ENCODE results near the gene THSD4. TPM values are rescaled to one million over a fixed set of nuclear protein-coding genes. Genes with fewer than 3 reads are reported as not detected.

Gene THSD4
- total RNA-seq, 4 donors from 2014 or later: 2.7 to 49.2 (median 15.8) TPM

GRCh38 chr15:71145648-71146047, 30.4 kb downstream of the THSD4 start:
- TF ChIP-seq CTCF (IDR thresholded peaks at IDR 0.05): no peak
- ATAC-seq (ENCODE audit: low FRiP score) (no peak), DNase-seq (ENCODE audit: low spot score) (no peak)

DNA sequence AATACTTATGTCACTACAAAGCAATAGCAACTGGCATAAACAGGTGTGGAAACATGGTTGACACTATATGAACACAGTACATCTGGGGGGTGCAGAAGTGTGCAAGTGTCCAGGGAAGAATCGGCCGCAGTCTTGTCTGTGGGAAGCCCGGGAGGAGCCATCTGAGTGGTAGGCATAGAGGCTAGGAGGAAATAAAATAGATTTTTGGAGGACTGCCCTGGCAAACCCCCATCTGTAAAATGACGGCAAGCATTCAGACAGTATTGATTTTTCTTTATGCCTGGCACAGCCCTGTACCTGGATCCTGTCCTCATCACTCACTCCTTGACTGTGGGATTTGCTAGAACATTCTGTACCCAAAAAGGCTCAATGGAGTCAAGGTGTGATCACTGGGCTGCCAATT, 31.3 kb downstream of the THSD4 start:
- ATAC-seq (ENCODE audit: low FRiP score) (no peak), DNase-seq (ENCODE audit: low spot score) (no peak)
- no peak for TF ChIP-seq CTCF (IDR thresholded peaks at IDR 0.05)

GRCh38 chr15:71148048-71148447, 32.8 kb downstream of the THSD4 start:
- ATAC-seq (ENCODE audit: low FRiP score) (no peak), DNase-seq (ENCODE audit: low spot score) (no peak)
- TF ChIP-seq CTCF (IDR thresholded peaks at IDR 0.05): no peak

GRCh38 chr15:71149646-71150557, 34.6 kb downstream of the THSD4 start:
- no peak for TF ChIP-seq CTCF (IDR thresholded peaks at IDR 0.05)
- peak; percentile 50 for ATAC-seq (ENCODE audit: low FRiP score)
- no peak for DNase-seq (ENCODE audit: low spot score)

DNA sequence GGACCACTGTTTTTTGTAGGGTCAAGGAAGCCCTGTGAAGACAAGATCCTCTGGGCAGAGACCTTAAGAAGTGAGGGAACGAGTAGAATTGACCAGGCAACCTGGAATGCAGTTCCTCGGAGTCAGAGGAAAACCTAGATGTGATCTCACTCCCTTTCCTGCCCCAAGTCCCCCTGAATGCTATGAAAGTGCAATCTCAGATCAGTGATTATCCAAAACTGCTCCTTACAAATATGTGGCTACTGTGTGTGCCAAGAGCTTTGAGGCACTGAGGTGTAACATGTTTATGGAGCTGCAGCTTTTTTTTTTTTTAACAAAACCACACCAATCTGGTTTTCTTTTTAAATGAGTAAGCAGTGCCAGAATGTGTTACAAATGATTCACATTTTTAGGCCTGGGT, 35.8 kb downstream of the THSD4 start:
- DNase-seq (ENCODE audit: low spot score) (no peak), ATAC-seq (ENCODE audit: low FRiP score) (peak; percentile 19)
- TF ChIP-seq CTCF (IDR thresholded peaks at IDR 0.05): no peak

- TF ChIP-seq CTCF (IDR thresholded peaks at IDR 0.05): no peak
- no peak for DNase-seq (ENCODE audit: low spot score)
- ATAC-seq (ENCODE audit: low FRiP score): no peak
Observed at GRCh38 chr15:71152542-71152941, 37.3 kb downstream of the THSD4 start.
